Lower leg skin (tissue), 4 donors: ENCODE results near the gene GARIN5B. TPM values are rescaled to one million over a fixed set of nuclear protein-coding genes. Genes with fewer than 3 reads are reported as not detected.

Experiments used
- DNase-seq, 2 donors: peaks; one replicate each; pipeline ENCODE4 v3.0.0-alpha.2; 2019; ENCODE audit warnings: low spot score in 2 of 2
- H3K4me3 ChIP-seq: fragments of 200-600 bp; sonication (generic); 2 replicates; pipeline ENCODE4 v1.5.1; 2017; ENCODE audit warnings: mild to moderate bottlenecking, low read depth; ENCODE audit not compliant: poor library complexity, severe bottlenecking
- CTCF ChIP-seq, 3 donors: fragments of 450-650 bp; IDR thresholded peaks; one replicate each; pipeline ENCODE4 v1.5.1; 2016; ENCODE audit warnings: antibody characterized with exemption in 3 of 3, mild to moderate bottlenecking in 3 of 3, moderate library complexity in 2 of 3
- POLR2A ChIP-seq, 2 donors: fragments of 450-650 bp; IDR thresholded peaks; one replicate each; pipeline ENCODE4 v1.6.1; 2016 to 2017; ENCODE audit warnings: antibody characterized with exemption in 2 of 2, mild to moderate bottlenecking in 1 of 2, moderate library complexity in 1 of 2
- WGBS, 2 donors: methylation state at CpG; one replicate each; pipeline ENCODE4 v1.1.5; 2018; 5-methylcytosine and 5-hydroxymethylcytosine counted together
- intact Hi-C: fragments of 100-400 bp; cut with DNase I; formaldehyde crosslinking; loops from one replicate; pipeline ENCODE4 v1.15.0; 2023; ENCODE audit warnings: low total_unique reads
- total RNA-seq, 4 donors: library from RNA; depleted of rRNA; stranded (reverse); fragments of >200 nt; gene quantifications; one replicate each; pipeline ENCODE4 v1.1.0, GENCODE V29; 2016

The GARIN5B gene
- total RNA-seq, 4 donors from 2014 or later, result not detected

GRCh38 chr19:55382522-55383054, 19.5 kb upstream of the GARIN5B start:
- WGBS, 2 donors, result 97 to 100% methylated on average over 3 of the region's 3 CpGs
- no peak for TF ChIP-seq POLR2A (IDR thresholded peaks at IDR 0.05)
- TF ChIP-seq CTCF (IDR thresholded peaks at IDR 0.05), result no peak
- H3K4me3 ChIP-seq, result no peak overlapping the region
- no peak for DNase-seq
- intact Hi-C loops, result no loop called here

GRCh38 chr19:55382013-55382412, 19.0 kb upstream of the GARIN5B start:
- H3K4me3 ChIP-seq, result no peak overlapping the region
- TF ChIP-seq CTCF (IDR thresholded peaks at IDR 0.05) (no peak), POLR2A (IDR thresholded peaks at IDR 0.05) (no peak)
- no peak for DNase-seq
- WGBS, 2 donors, result 96 to 99% methylated on average over 5 of the region's 5 CpGs
- intact Hi-C loops, result no loop called here

GRCh38 chr19:55379174-55379573, 16.1 kb upstream of the GARIN5B start:
- no peak for DNase-seq
- H3K4me3 ChIP-seq, result no peak overlapping the region
- WGBS, 2 donors, result 66% methylated on average over 8 to 11 of the region's 11 CpGs
- TF ChIP-seq POLR2A (IDR thresholded peaks at IDR 0.05), result no peak
- TF ChIP-seq CTCF (IDR thresholded peaks at IDR 0.05), result no peak
- intact Hi-C loops, result no loop called here

GRCh38 chr19:55377356-55378131, 14.5 kb upstream of the GARIN5B start:
- H3K4me3 ChIP-seq, result no peak overlapping the region
- DNase-seq, result no peak
- WGBS, 2 donors, result 39 to 49% methylated on average over 36 to 43 of the region's 43 CpGs
- intact Hi-C loops, result no loop called here
- TF ChIP-seq POLR2A (IDR thresholded peaks at IDR 0.05), result no peak
- TF ChIP-seq CTCF (IDR thresholded peaks at IDR 0.05), result no peak

- no peak for DNase-seq
- 37 to 56% methylated on average over 18 to 21 of the region's 21 CpGs for WGBS, 2 donors
- H3K4me3 ChIP-seq, result no peak within 1 kb of the TSS
- TF ChIP-seq POLR2A (IDR thresholded peaks at IDR 0.05) (no peak), CTCF (IDR thresholded peaks at IDR 0.05) (no peak)
- intact Hi-C loops, result no loop called here
Measured at GRCh38 chr19:55376241-55376933, 13.3 kb upstream of the GARIN5B start, which contains the start of gene TMEM190. TMEM190 (plus strand) TSS chr19:55376826; CDS start chr19:55376854, 28 bp downstream.
